GDM1 (cell line): ENCODE data around the gene NACAD.
"Not testable (repeated sequence)": the region's sequence is repeated elsewhere in the genome, so short reads cannot be mapped to it uniquely, and the experiment has no call there.

Experiments used
- DNase-seq: peaks from one replicate; lab custom pipeline; 2025; lab: John Stamatoyannopoulos, UW

NACAD gene

GRCh38 chr7:45053941-45054340 lies 34.8 kb downstream of the NACAD start:
- DNase-seq: no peak

GRCh38 chr7:45053401-45053800 lies 35.4 kb downstream of the NACAD start:
- DNase-seq: no peak

- DNase-seq: no peak
Observed at GRCh38 chr7:45052011-45052410, 36.8 kb downstream of the NACAD start.

GRCh38 chr7:45050198-45050597 lies 38.6 kb downstream of the NACAD start:
- no peak for DNase-seq

- no peak for DNase-seq
Observed at GRCh38 chr7:45048748-45049147, 40.0 kb downstream of the NACAD start.

- DNase-seq: no peak
Observed at GRCh38 chr7:45044338-45044737, 44.4 kb downstream of the NACAD start.

GRCh38 chr7:45039106-45039505 lies 49.7 kb downstream of the NACAD start:
- no peak for DNase-seq

- no peak for DNase-seq
Observed at GRCh38 chr7:45037876-45038275, 50.9 kb downstream of the NACAD start.

- no peak for DNase-seq
Observed at GRCh38 chr7:45036796-45037195, 52.0 kb downstream of the NACAD start.

GRCh38 chr7:45036317-45036716 lies 52.5 kb downstream of the NACAD start:
- DNase-seq: no peak

- DNase-seq: no peak
Observed at GRCh38 chr7:45035893-45036292, 52.9 kb downstream of the NACAD start.

GRCh38 chr7:45035371-45035770 lies 53.4 kb downstream of the NACAD start:
- no peak for DNase-seq

GRCh38 chr7:45034710-45035109 lies 54.1 kb downstream of the NACAD start:
- not testable (repeated sequence) for DNase-seq

- DNase-seq: no peak
Observed at GRCh38 chr7:45033931-45034290, 54.9 kb downstream of the NACAD start.

GRCh38 chr7:45033261-45033930 lies 55.4 kb downstream of the NACAD start:
- DNase-seq: no peak

- no peak for DNase-seq
Observed at GRCh38 chr7:45032421-45032820, 56.3 kb downstream of the NACAD start.

GRCh38 chr7:45031829-45032228 lies 56.9 kb downstream of the NACAD start:
- no peak for DNase-seq
